H1 (cell line): ENCODE results near the gene PCBP2. TPM values are rescaled to one million over a fixed set of nuclear protein-coding genes. Genes with fewer than 3 reads are reported as not detected.

Experiments
- CTCF ChIA-PET: fragments of 300-600 bp; sonication (Branson Sonifier 250); formaldehyde crosslinking; loops from one replicate; lab custom pipeline; 2021; ENCODE audit not compliant: partially characterized antibody; lab: Charles Lee
- POLR2A ChIA-PET: fragments of 300-600 bp; sonication (Branson Sonifier 250); formaldehyde crosslinking; loops from one replicate; lab custom pipeline; 2021; ENCODE audit warnings: inconsistent platforms; ENCODE audit not compliant: partially characterized antibody; lab: Charles Lee
- DNase-seq, 2 experiments: peaks; one replicate each; pipeline versions ENCODE4 v3.0.0 to v3.0.0-alpha.2; 2010 to 2022; ENCODE audit warnings: low spot score in 2 of 2, low read depth in 1 of 2, mixed read lengths in 1 of 2
- FAIRE-seq: peaks from 2 replicates; lab custom pipeline; 2011; peaks lifted over from hg19 to GRCh38; lab: Jason Lieb, UNC
- H2AFZ ChIP-seq: 2 replicates; pipeline ENCODE4 v1.8.1; 2012; ENCODE audit warnings: low read length, inconsistent platforms
- H2AK5ac ChIP-seq: 2 replicates; pipeline ENCODE4 v1.6.1; 2013; ENCODE audit warnings: low read depth, low read length
- H2BK120ac ChIP-seq: replicated peaks from 2 replicates; pipeline ENCODE3; 2013; ENCODE audit warnings: low read depth, low read length, inconsistent platforms
- H2BK12ac ChIP-seq: 2 replicates; pipeline ENCODE4 v1.6.1; 2013; ENCODE audit warnings: low read depth, low read length
- H2BK15ac ChIP-seq: 2 replicates; pipeline ENCODE4 v1.6.1; 2013; ENCODE audit warnings: low read length
- H2BK20ac ChIP-seq: 2 replicates; pipeline ENCODE4 v1.6.1; 2013; ENCODE audit warnings: low read length
- H2BK5ac ChIP-seq: 2 replicates; pipeline ENCODE4 v1.6.1; 2013; ENCODE audit warnings: low read depth, low read length
- H3K14ac ChIP-seq: 2 replicates; pipeline ENCODE4 v1.6.1; 2013; ENCODE audit warnings: inconsistent platforms; ENCODE audit not compliant: insufficient read length
- H3K18ac ChIP-seq: 2 replicates; pipeline ENCODE4 v1.6.1; 2013; ENCODE audit warnings: low read length; ENCODE audit errors: extremely low read depth
- H3K23ac ChIP-seq: 2 replicates; pipeline ENCODE4 v1.6.1; 2013; ENCODE audit warnings: inconsistent platforms; ENCODE audit not compliant: insufficient read length
- H3K23me2 ChIP-seq: 2 replicates; pipeline ENCODE4 v1.6.1; 2013; ENCODE audit warnings: low read depth, low read length
- H3K27ac ChIP-seq: 2 replicates; pipeline ENCODE4 v1.6.1; 2011; ENCODE audit warnings: low read depth, low read length, inconsistent platforms
- H3K27me3 ChIP-seq, 4 experiments: replicated peaks in 1 of 4; 1 replicate in 1 of 4; 2 replicates in 3 of 4; pipeline versions ENCODE4 v1.6.1 to v1.8.1; 2011 to 2013; ENCODE audit warnings: low read length in 3 of 4, mild to moderate bottlenecking in 3 of 4, inconsistent platforms in 2 of 4, mixed read lengths in 2 of 4, moderate library complexity in 1 of 4; ENCODE audit not compliant: control insufficient read depth in 3 of 4, insufficient read depth in 3 of 4; ENCODE audit errors: extremely low read depth in 1 of 4
- H3K36me3 ChIP-seq, 4 experiments: 2 replicates each; pipeline versions ENCODE4 v1.6.1 to v1.8.1; 2011 to 2013; ENCODE audit warnings: mild to moderate bottlenecking in 4 of 4, low read length in 3 of 4, moderate library complexity in 2 of 4, control low read depth in 1 of 4, inconsistent platforms in 1 of 4; ENCODE audit not compliant: insufficient read depth in 4 of 4, control insufficient read depth in 2 of 4
- H3K4ac ChIP-seq: replicated peaks from 2 replicates; pipeline ENCODE3; 2013; ENCODE audit warnings: low read length, low read depth, mixed read lengths, inconsistent platforms; ENCODE audit not compliant: insufficient read length
- H3K4me1 ChIP-seq, 4 experiments: replicated peaks in 1 of 4; 1 replicate in 1 of 4; 2 replicates in 3 of 4; pipeline versions ENCODE4 v1.6.1 to v1.8.1; 2011 to 2013; ENCODE audit warnings: low read length in 3 of 4, inconsistent platforms in 2 of 4, mixed read lengths in 1 of 4; ENCODE audit not compliant: insufficient read depth in 4 of 4, control insufficient read depth in 3 of 4
- H3K4me2 ChIP-seq, 2 experiments: 2 replicates each; pipeline versions ENCODE4 v1.6.1 to v1.8.1; 2011 to 2013; ENCODE audit warnings: low read depth in 2 of 2, low read length in 2 of 2, control low read depth in 1 of 2, inconsistent platforms in 1 of 2, mild to moderate bottlenecking in 1 of 2; ENCODE audit not compliant: insufficient read depth in 1 of 2
- H3K4me3 ChIP-seq, 4 experiments: fragments of 200-600, 300-600 bp in 1 of 4; sonication (generic), shearing (Covaris generic), sonication (Bioruptor Twin) in 1 of 4; 2 replicates each; pipeline versions ENCODE4 v1.5.1 to v1.8.1; 2011 to 2016; ENCODE audit warnings: low read length in 4 of 4, low read depth in 3 of 4, control low read depth in 2 of 4, inconsistent platforms in 2 of 4, mild to moderate bottlenecking in 2 of 4, mixed read lengths in 1 of 4, moderate library complexity in 1 of 4; ENCODE audit not compliant: insufficient read depth in 2 of 4; ENCODE audit errors: extremely low read depth in 1 of 4
- H3K56ac ChIP-seq: replicated peaks from 2 replicates; pipeline ENCODE3; 2013; ENCODE audit warnings: low read depth, mild to moderate bottlenecking, mixed read lengths, low read length, inconsistent platforms; ENCODE audit not compliant: insufficient read length
- H3K79me1 ChIP-seq: 2 replicates; pipeline ENCODE4 v1.6.1; 2013; ENCODE audit warnings: low read depth, low read length, control low read depth
- H3K79me2 ChIP-seq, 2 experiments: 2 replicates each; pipeline versions ENCODE4 v1.6.1 to v1.8.1; 2012 to 2013; ENCODE audit warnings: low read length in 2 of 2, mild to moderate bottlenecking in 2 of 2, inconsistent platforms in 1 of 2; ENCODE audit not compliant: insufficient read depth in 2 of 2, control insufficient read depth in 1 of 2
- H3K9ac ChIP-seq, 4 experiments: replicated peaks in 1 of 4; 1 replicate in 1 of 4; 2 replicates in 3 of 4; pipeline versions ENCODE4 v1.6.1 to v1.8.1; 2011 to 2013; ENCODE audit warnings: low read depth in 3 of 4, low read length in 3 of 4, control low read depth in 2 of 4, mild to moderate bottlenecking in 2 of 4, moderate library complexity in 2 of 4, inconsistent platforms in 1 of 4; ENCODE audit errors: extremely low read depth in 1 of 4
- H3K9me3 ChIP-seq, 2 experiments: 2 replicates each; pipeline versions ENCODE4 v1.6.1 to v1.8.1; 2012 to 2013; ENCODE audit warnings: mild to moderate bottlenecking in 2 of 2, moderate library complexity in 2 of 2, control low read depth in 1 of 2, inconsistent platforms in 1 of 2, low read depth in 1 of 2, low read length in 1 of 2, mixed read lengths in 1 of 2; ENCODE audit not compliant: insufficient read depth in 2 of 2
- H4K20me1 ChIP-seq, 2 experiments: replicated peaks in 1 of 2; 2 replicates each; pipeline versions ENCODE3 to v1.8.1; 2011 to 2013; ENCODE audit warnings: inconsistent platforms in 2 of 2, low read length in 2 of 2, mild to moderate bottlenecking in 1 of 2; ENCODE audit not compliant: insufficient read depth in 2 of 2, control insufficient read depth in 1 of 2
- H4K5ac ChIP-seq: 2 replicates; pipeline ENCODE4 v1.6.1; 2013; ENCODE audit warnings: low read length, low read depth, mixed read lengths, inconsistent platforms; ENCODE audit not compliant: insufficient read length
- H4K8ac ChIP-seq: 2 replicates; pipeline ENCODE4 v1.8.0; 2013; ENCODE audit warnings: mild to moderate bottlenecking, moderate library complexity, low read length, inconsistent platforms; ENCODE audit not compliant: insufficient read depth; ENCODE audit errors: extremely low read depth
- H4K91ac ChIP-seq: replicated peaks from 2 replicates; pipeline ENCODE3; 2013; ENCODE audit warnings: low read length, mixed read lengths, inconsistent platforms; ENCODE audit not compliant: insufficient read length
- ATF3 ChIP-seq: IDR thresholded peaks from 2 replicates; pipeline ENCODE4 v1.6.1; 2011; ENCODE audit warnings: low read depth, mild to moderate bottlenecking, low read length; ENCODE audit not compliant: insufficient read depth
- BRCA1 ChIP-seq: IDR thresholded peaks from 2 replicates; pipeline ENCODE4 v1.6.1; 2012; ENCODE audit warnings: low read depth, low read length, improper control_type of control experiment
- CBX5 ChIP-seq: fragments of 300-800, 300-1000 bp; sonication (generic); IDR thresholded peaks from 2 replicates; pipeline ENCODE4 v1.7.1; 2016; ENCODE audit warnings: antibody characterized with exemption, low read length, low read depth
- CBX8 ChIP-seq: fragments of 300-800, 300-1000 bp; sonication (generic); IDR thresholded peaks from 2 replicates; pipeline ENCODE4 v1.7.1; 2016; ENCODE audit warnings: low read depth, low read length, borderline replicate concordance
- CTCF ChIP-seq, 3 experiments: IDR thresholded peaks; 1 replicate in 2 of 3; 2 replicates in 1 of 3; pipeline versions ENCODE4 v1.5.1 to v1.6.1; 2011; ENCODE audit warnings: low read length in 3 of 3, mild to moderate bottlenecking in 3 of 3, inconsistent platforms in 2 of 3, low read depth in 1 of 3, moderate library complexity in 1 of 3; ENCODE audit not compliant: insufficient read depth in 1 of 3; ENCODE audit errors: control extremely low read depth in 1 of 3
- FOSL1 ChIP-seq: IDR thresholded peaks from 2 replicates; pipeline ENCODE4 v1.6.1; 2011; ENCODE audit warnings: mild to moderate bottlenecking, low read depth, low read length, moderate library complexity; ENCODE audit not compliant: insufficient read depth
- JUND ChIP-seq: IDR thresholded peaks from 2 replicates; pipeline ENCODE4 v1.6.1; 2011; ENCODE audit warnings: mild to moderate bottlenecking, improper control_type of control experiment, low read length
- PHF8 ChIP-seq: fragments of 200-600 bp; sonication (generic); conservative IDR thresholded peaks from 2 replicates; pipeline ENCODE4 v1.7.1; 2012; ENCODE audit warnings: low read depth, mild to moderate bottlenecking, inconsistent platforms, low read length, moderate library complexity
- POLR2AphosphoS5 ChIP-seq: IDR thresholded peaks from 2 replicates; pipeline ENCODE4 v1.6.1; 2011; ENCODE audit warnings: low read depth, low read length
- SIN3A ChIP-seq, 2 experiments: IDR thresholded peaks in 1 of 2; conservative IDR thresholded peaks in 1 of 2; 2 replicates each; pipeline ENCODE4 v1.6.1; 2011 to 2012; ENCODE audit warnings: low read length in 2 of 2, improper control_type of control experiment in 1 of 2, low read depth in 1 of 2, mild to moderate bottlenecking in 1 of 2
- WGBS, 2 experiments: shearing (Covaris generic) in 1 of 2; methylation state at CpG; one replicate each; pipeline versions ENCODE4 v1.1.6 to v1.1.7; 2013 to 2015; ENCODE audit warnings: low lambda C conversion rate in 2 of 2, mixed read lengths in 2 of 2, inconsistent platforms in 1 of 2, low coverage in 1 of 2, missing lambda C conversion rate in 1 of 2; ENCODE audit not compliant: insufficient replicate concordance in 2 of 2, insufficient coverage in 1 of 2, insufficient read length in 1 of 2; ENCODE audit errors: extremely low coverage in 1 of 2, missing lambda C conversion rate in 1 of 2; 5-methylcytosine and 5-hydroxymethylcytosine counted together
- polyA plus RNA-seq, 7 experiments: library from polyadenylated mRNA; depleted of rRNA in 3 of 7; stranded (reverse) in 5 of 7; unstranded in 2 of 7; fragments of >200 nt in 5 of 7; fragments of 200-250 nt in 2 of 7; gene quantifications; 1 replicate in 5 of 7; 2 replicates in 1 of 7; 4 replicates in 1 of 7; pipeline versions ENCODE4 v1.2.1 to v1.2.3, GENCODE V29; 2011 to 2013; ENCODE audit warnings: missing spikeins in 2 of 7, mixed read lengths in 2 of 7
- total RNA-seq: library from RNA; stranded (reverse); fragmentation: NEBNext Ultra II Directional; extraction: Animal tissue kit (Norgen Biotek cat#: 25700); gene quantifications from 2 replicates; pipeline ENCODE4 v1.2.1, GENCODE V29; 2021

The PCBP2 gene
- total and polyA plus RNA-seq, 2 of the 8 experiments (the other 6 are each of a cell fraction or from before 2014, with no cell fraction given), result 470 to 1,123 TPM

DNA sequence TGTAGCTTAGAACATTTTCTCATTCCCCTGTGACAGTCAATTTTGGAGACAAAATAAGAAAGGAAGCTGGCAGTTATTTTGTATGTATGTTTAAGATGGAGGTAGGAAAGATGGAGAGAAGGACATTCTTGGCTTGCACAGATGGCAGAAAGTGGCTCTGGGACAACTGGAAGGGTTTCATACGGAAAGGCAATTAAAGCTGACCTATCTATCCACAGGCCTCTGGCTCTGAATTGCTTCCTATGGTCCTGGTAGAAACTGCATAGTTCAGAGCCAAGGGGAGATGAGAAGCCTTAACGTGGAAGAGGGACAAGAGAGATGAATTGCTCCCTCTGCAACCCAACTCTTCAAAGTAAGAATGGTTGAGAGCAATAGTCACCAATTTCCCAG is 63.4 kb downstream of the PCBP2 start:
- Histone ChIP-seq H3K79me1 (no peaks in the 10 kb centered on the region), H4K5ac (no peak overlapping the region), H3K79me2 (no peaks in the 10 kb centered on the region), H3K4me1 (peaks cover 0 to 3% (median 0%) of the 10 kb centered on the region in 4 experiments; a peak in 1 of 7 replicates), H3K4ac (no peak overlapping the region), H3K4me3 (no peak overlapping the region), H2BK120ac (no peak overlapping the region), H3K14ac (no peak overlapping the region), H3K9ac (no peak overlapping the region), H3K36me3 (peaks cover 0 to 6% (median 2%) of the 10 kb centered on the region in 4 experiments; a peak in 5 of 8 replicates), H2BK12ac (no peak overlapping the region), H3K23me2 (no peaks in the 10 kb centered on the region), H2AK5ac (no peak overlapping the region), H3K9me3 (no peaks in the 10 kb centered on the region), H2BK20ac (no peak overlapping the region), H2AFZ (no peak overlapping the region), H3K18ac (no peak overlapping the region), H4K20me1 (no peaks in the 10 kb centered on the region), H3K56ac (no peak overlapping the region), H4K91ac (no peak overlapping the region), H3K23ac (no peak overlapping the region), H3K27ac (no peak overlapping the region), H2BK5ac (no peak overlapping the region), H2BK15ac (no peak overlapping the region), H3K4me2 (no peak overlapping the region), H3K27me3 (no peaks in the 10 kb centered on the region), H4K8ac (no peak overlapping the region)
- POLR2A ChIA-PET, result interaction anchor here (3.7 to 67.0 kb wide), 3 partner anchors 10 to 47 kb away, joined by 10 to 3397 read pairs (median 59); partner anchors contain the start of genes MAP3K12, PCBP2, PRR13 and TARBP2
- FAIRE-seq (no peak), DNase-seq (no peak)
- CTCF ChIA-PET, result interaction anchor here (1.5 to 9.8 kb wide), 2 partner anchors 26 to 35 kb away, joined by 4 to 105 read pairs; no protein-coding TSS in a partner anchor
- WGBS, 2 experiments, result 90% methylated on average over 2 of the region's 2 CpGs; no CpG with 5 or more reads in 1 of the 2 experiments
- no peak for TF ChIP-seq CTCF (IDR thresholded peaks at IDR 0.05; ENCODE audit: control extremely low read depth in 1 of 3, insufficient read depth in 1 of 3, low read depth in 1 of 3, low read length in 3 of 3)
- TF ChIP-seq SIN3A (conservative IDR thresholded peaks at IDR 0.05 in 1 of 2, IDR thresholded peaks at IDR 0.05 in 1 of 2; ENCODE audit: low read depth in 1 of 2, low read length in 2 of 2), result no peak
- no peak for TF ChIP-seq ATF3
- no peak for TF ChIP-seq CBX5
- no peak for TF ChIP-seq POLR2AphosphoS5
- no peak for TF ChIP-seq CBX8
- TF ChIP-seq BRCA1, result no peak
- no peak for TF ChIP-seq PHF8
- no peak for TF ChIP-seq JUND
- TF ChIP-seq FOSL1, result no peak
